ENCODE data around the gene TEX48.

Gene TEX48

DNA sequence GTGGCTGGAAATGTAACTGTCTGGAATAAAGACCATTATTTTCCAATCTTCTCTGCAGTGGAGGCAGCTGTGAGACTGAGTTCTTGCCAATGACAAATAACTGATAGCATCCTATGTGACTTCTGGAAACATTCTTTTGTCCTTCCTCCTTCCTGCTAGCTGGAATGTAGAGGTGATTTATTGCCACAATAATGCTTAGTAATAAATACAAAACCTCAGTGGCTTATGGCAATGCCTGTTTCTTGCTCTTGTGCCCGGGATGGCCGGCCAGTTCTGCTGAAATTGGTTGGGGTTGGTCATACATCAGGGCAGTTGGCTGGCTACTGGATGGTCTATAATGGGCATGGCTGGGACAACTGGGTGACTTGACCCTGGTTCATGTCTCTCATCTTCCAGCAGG lies 12.2 kb upstream of the TEX48 start:
- DNase-seq (ENCODE audit: low spot score), result peak; percentile 87

DNA sequence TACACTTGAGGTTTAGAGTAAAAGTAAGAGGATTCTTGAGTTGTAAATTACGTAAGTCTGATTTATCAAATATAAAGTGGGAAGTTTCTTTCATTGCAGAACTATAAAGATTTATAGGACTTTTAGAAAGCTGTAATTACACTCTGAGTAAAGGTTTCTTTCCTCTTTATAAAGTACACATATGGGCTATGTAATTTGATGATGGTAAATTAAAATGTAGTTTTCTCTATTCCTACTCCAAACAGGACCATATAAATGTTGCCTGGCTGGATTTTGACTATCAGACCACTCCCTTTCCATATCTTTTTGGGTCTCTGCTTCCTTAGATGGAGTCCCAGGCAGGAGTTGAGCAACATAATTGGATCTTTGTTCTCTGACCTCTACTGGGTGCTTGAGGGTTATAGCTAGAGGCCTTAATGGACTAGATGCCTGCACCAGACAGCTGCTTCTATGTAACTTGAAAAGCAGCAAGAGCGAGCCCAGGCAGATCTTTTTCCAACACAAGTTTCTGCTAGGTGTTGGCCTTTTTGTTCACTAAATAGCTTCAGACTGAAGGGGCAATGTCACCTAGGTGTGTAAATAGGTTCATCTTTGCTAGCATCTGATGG lies 11.4 kb upstream of the TEX48 start:
- no peak for DNase-seq (ENCODE audit: low spot score)
- no peak for FAIRE-seq

More for the DNA sequence above, 12.2 kb upstream of the TEX48 start:
- peak; percentile 86 for FAIRE-seq

DNA sequence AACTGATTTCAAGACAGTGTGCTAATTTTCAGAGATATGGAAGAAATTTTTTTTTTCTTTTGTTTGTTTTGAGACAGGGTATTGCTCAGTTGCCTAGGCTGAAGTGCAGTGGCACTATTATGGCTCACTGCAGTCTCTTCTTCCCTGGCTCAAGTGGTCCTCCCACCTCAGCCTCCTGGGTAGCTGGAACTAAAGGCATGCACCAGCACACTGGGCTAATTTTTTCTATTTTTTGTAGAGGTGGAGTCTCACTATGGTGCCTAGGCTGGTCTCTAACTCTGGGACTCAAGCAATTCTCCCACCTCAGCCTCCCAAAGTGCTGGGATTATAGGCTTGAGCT lies 9.9 kb upstream of the TEX48 start:
- FAIRE-seq (no peak), DNase-seq (ENCODE audit: low spot score) (no peak)

DNA sequence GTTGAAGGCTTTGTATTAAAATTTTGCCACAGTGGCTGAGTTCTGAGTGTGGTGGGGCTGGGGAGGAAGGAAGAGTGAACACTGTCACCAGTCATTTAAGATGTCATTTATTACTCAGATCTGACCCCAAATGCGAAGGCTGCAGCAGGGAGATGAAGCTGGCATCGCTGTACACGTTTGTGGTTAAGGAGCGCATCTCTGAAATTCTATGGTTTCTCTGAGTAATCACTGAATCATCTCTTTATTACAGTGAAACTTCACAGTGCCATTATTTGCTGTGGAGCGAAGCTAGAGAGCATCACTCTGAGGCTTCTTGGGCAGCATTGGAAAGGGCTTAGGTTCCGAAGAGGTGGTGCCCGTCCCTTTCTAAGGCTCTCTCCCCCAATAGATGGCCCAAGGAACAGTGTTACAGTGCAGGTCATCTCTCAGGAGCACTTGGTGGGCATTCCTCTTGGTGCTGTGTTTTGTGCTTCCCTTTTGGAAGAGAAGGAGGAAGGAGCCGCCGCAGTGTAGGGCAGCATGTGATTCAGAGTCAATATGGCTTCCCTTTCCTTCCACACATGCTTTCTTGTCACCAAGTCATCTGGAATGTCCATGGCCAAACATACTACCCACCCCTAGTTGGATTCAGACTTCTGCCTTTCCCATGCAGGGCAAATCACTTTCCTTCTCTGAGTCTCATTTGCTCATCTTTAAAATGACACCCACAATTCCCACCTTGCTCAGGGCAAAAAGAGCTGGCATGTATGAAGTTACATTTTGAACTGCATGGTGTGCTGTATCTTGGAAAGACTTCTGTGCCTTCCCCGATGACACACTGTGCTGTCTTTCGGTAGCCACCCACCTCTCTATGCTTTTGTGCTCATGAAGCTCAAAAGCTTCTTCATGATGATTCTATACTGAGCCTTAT lies 9.3 kb upstream of the TEX48 start:
- FAIRE-seq (peak; percentile 99), DNase-seq (ENCODE audit: low spot score) (peak; percentile 99)

DNA sequence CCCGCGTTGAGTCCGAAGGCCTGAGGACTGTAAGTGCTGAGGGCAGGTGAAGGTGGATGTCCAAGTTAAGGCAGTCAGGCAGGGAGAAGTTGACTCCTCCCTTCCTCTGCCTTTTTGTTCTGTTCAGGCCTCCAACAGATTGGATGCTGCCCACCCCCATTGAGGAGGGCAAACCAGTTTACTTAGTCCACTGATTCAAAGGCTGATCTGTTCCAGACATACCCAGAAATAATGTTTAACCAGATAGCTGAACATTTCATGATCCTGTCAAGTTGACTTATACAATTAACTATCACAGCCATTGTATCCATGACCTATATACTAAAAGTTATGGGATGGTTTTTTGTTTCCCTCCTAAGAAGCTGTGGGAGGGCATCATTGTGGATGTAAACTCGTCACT lies 8.3 kb upstream of the TEX48 start:
- DNase-seq (ENCODE audit: low spot score), result peak; percentile 69
- no peak for FAIRE-seq

DNA sequence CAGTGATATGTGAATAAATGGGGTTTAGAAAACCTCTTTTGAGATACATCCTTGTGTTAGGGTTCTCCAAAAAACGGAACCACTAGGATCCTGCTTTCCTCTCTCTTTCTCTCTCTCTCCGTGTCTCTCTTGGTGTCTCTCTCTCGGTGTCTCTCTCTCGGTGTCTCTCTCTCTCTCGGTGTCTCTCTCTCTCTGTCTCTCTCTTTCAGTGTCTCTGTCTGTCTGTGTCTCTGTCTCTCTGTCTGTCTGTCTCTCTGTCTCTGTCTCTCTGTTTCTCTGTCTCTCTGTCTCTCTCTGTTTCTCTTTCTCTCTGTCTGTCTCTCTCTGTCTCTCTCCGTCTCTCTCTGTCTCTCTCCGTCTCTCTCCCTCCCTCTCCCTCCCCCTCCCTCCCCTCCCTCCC lies 7.8 kb upstream of the TEX48 start:
- FAIRE-seq, result no peak
- DNase-seq (ENCODE audit: low spot score), result no peak

DNA sequence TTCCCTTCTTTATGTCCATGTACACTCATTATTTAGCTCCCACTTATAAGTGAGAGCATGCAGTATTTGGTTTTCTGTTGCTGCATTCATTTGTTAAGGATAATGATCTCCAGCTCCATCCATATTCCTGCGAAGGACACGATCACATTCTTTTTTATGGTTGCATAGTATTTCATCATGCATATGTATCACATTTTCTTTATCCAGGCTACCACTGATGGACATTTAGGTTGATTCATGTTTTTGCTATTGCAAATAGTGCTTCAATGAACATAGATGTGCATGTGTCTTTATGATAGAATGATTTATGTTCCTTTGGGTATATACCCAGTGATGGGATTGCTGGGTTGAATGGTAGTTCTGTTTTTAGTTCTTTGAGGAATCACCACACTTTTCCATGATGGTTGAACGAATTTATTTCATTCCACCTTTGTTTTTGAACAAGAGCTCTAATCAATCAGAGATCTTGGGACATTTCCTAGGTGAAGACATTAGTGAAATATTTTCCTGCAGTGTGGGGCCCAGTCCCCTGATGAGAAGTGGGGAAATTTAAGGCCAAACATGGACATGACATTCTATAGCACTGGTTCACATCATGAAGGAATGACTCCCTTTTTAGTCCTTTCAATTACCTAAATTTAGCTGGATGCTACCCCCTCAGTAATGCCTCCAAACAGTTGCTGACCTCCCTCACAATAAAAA lies 7.1 kb upstream of the TEX48 start:
- FAIRE-seq (no peak), DNase-seq (ENCODE audit: low spot score) (no peak)

DNA sequence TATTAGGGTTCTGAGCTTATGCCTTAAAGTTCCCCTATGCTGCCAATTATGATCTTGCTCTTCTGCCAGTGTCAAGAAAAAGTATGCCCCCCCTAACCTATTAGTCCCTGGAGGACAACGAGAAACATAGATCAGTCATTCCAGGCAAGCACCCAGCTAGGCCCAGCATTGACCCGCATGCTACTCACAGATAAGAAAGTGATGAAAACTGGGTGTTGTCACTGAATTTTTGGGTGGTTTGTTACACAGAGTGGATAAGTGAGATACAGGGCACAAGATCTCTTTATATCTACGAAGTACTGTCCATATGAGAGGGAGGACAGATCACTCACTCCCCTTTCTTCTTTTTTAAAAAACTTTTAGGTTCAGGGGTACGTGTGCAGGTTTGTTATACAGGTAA lies 6.4 kb upstream of the TEX48 start:
- FAIRE-seq, result no peak
- DNase-seq (ENCODE audit: low spot score), result no peak

DNA sequence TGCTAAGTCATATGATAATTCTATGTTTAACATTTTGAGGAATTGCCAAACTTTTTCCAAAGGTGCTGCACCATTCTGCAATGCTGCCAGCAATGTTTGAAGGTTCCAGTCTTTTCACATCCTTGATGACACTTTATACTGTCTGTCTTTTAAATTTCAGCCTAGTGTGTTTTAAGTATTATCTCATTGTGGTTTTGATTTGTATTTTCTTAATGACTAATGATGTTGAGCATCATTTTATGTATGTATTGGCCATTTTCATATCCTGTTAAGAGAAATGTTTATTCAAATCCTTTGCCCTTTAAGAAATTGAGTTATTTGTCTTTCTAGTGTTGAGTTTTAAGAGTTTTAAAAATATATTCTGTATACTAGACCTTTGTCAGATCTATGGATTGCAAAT lies 5.0 kb upstream of the TEX48 start:
- DNase-seq (ENCODE audit: low spot score), result peak; percentile 36
- FAIRE-seq, result peak; percentile 52

DNA sequence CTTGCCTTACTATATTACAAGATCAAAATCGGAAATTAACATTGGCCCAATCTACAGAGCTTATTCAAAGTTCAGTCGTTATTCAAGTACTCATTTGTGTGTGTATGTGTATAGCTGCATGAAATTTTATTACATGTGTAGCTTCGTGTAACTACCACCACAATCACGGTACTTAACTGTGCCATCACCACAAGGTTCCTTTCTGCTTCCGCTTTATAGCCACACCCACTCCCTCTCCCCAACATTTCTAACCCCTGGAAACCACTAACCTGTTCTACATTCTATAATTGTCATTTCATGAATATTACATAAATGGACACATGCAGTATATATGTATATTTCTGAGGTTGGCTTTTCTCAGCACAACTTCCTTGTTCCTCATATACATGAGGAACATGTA lies 4.0 kb upstream of the TEX48 start:
- DNase-seq (ENCODE audit: low spot score), result no peak
- no peak for FAIRE-seq

DNA sequence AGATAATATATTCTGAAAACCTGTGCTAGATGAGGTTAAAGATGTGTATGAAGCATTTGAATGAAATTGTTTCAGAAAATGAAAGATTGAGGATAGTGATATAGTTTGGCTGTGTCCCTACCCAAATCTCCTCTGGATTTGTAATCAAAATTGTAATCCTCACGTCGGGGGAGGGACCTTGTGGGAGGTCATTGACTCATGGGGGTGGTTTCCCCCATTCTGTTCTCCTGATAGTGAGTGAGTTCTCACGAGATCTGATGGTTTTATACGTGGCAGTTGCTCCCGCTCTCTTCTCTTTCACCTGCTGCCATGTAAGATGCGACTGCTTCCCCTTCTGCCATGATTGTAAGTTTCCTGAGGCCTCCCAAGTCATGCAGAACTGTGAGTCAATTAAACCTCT lies 2.0 kb upstream of the TEX48 start:
- FAIRE-seq (no peak), DNase-seq (ENCODE audit: low spot score) (no peak)

DNA sequence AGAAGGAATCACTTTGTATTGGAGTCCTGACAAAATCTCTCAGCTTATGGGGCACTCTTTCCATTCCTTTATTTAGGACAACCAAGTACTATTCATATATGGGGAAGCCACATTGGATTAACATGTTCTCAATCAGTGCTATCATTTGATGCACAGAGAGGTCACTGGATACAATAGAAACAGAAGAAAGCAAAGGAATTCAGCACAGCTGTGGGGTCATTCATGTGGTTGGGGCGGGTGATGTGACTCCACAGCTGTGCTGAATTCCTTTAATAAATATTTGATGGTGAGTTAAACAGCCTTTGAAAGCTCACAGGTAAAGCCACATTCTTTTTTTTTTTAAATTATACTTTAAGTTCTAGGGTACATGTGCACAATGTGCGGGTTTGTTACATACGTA lies 854 bp upstream of the TEX48 start:
- no peak for DNase-seq (ENCODE audit: low spot score)
- FAIRE-seq, result no peak

DNA sequence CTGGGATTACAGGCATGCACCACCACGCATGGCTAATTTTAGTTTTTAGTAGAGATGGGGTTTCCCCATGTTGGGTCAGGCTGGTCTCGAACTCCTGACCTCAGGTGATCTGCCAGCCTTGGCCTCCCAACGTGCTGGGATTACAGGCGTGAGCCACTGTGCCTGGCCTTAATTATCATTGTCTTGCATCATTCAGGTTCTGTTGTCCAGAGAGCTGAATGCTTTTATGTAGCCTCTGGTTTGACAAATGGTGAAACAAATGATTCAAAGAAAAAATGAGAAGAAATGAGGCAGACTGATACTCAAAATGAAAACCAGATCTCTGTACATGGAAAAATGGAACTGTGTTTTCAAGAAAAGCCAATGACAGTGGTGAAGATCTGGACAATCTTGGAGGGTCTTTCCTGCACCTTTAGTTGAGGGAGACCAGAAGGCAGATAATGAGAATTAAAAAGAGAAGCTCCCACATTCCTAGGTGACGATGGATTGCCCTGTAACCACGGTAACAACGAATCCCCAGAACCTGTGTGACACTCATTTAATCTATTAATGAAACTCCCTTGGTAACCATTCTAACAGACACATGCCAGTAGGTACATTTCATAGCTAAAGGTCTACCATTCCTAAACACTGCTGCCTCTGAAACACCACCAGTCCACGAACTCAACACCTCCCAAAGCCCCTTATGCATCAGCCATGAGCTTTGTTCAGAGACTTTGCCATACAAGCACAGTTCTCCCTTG lies 1.6 kb downstream of the TEX48 start:
- peak; percentile 58 for DNase-seq (ENCODE audit: low spot score)
- FAIRE-seq, result no peak

DNA sequence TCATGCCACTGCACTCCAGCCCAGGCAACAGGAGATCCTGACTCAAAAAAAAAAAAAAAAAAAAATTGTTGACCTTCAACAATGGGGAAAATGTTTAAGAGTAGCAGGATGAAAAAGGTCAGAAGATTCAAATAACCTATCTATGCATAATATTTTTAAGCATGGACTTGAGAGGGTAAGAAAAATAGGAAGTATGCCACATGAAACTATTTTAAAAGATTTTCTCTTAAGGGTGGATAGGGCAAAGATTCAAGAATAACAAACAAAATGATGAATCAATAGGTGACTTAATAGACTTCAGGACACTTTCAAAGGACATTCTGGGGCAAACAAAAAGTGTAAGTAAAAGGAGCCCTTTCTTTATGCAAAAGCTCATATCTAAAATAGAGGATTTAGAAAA lies 3.2 kb downstream of the TEX48 start:
- no peak for FAIRE-seq
- no peak for DNase-seq (ENCODE audit: low spot score)

DNA sequence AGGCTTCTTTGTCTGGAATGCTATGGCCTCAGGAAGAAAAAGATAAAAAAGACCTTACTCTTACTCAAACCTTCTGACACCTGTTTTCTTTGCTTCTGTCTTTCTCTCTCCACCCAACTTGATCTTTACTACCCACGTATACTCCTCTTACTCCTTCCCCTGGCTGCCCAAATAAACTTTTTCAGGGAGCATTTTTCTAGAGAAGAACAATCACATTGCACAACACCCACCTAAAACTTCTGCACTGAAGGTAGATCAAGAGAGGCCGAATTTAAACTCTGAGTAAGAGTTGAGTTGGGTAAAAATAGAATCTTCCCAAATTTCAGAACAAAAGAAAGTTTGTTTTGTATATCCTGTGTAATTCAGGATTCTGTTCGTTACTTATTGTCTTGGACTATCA lies 3.9 kb downstream of the TEX48 start:
- FAIRE-seq, result no peak
- no peak for DNase-seq (ENCODE audit: low spot score)

DNA sequence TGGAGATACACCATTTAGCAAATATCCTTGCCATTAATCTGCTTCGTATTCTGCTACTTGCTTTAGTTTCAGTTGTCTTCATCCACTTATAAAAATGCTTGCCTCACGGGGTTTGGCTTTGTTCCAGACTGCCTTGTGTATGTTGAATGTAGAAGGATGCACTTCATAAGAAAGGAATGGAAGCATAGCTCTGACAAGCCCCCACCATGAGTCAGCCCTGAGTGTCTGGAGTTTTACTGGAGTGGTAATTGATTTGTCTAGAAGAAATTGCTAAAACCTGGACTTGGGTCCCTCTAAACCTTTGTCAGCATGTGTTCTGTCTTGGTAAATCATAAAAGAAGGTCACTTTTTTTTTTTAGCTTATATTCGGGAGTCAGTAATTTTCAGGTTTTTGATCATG lies 4.6 kb downstream of the TEX48 start:
- DNase-seq (ENCODE audit: low spot score), result peak; percentile 98
- FAIRE-seq, result peak; percentile 97

DNA sequence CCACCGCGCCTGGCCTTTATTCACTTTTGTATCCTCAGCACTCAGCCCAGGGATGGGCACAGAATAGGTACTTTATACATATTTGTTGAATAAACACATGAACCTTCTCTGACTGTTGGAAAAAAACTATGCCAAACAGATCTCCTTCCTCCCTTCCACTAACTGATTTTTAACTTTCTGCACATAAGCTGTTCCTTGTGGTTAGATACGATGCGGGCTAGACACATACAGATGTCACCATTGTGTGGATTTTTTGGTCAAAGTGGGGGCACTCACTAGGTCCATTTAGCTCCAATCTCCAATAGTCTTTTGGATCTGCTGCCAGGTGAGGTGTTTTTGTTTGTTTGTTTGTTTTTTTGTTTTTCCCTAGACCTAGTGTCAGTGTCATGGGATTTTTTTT lies 5.1 kb downstream of the TEX48 start:
- DNase-seq (ENCODE audit: low spot score), result no peak
- no peak for FAIRE-seq

DNA sequence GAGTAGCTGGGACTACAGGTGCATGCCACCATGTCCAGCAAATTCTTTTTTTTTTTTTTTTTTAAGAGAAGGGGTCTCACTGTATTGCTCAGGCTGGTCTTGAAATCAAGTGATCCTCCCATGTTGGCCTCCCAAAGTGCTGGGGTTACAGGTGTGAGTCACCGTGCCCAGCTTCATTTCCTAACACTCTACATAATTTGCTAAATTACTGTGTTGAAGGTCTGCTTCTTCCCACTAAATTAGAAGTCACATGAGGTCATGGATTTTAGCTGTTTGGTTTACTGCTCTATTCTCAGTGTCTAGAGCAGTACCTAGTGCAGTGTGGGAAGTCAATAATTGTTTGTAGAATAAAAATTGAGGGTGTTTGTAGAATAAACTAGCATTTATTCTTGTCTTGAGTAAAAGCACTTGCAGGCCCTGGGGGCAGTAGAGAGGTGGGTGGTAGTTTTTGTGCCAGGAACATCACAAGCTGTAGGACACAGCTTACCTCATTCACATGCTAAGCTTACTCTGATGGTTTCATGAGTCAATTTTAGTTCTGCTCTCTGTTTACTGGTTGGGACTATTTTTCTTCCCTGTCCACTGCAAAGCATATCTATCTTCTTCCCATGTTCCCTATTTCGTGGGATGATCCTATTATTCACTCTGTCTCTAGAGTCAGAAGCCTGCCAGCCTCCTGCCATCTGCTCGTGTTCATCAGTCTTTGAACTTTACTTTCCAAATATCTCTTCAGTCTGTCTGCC lies 7.0 kb downstream of the TEX48 start:
- FAIRE-seq, result no peak

DNA sequence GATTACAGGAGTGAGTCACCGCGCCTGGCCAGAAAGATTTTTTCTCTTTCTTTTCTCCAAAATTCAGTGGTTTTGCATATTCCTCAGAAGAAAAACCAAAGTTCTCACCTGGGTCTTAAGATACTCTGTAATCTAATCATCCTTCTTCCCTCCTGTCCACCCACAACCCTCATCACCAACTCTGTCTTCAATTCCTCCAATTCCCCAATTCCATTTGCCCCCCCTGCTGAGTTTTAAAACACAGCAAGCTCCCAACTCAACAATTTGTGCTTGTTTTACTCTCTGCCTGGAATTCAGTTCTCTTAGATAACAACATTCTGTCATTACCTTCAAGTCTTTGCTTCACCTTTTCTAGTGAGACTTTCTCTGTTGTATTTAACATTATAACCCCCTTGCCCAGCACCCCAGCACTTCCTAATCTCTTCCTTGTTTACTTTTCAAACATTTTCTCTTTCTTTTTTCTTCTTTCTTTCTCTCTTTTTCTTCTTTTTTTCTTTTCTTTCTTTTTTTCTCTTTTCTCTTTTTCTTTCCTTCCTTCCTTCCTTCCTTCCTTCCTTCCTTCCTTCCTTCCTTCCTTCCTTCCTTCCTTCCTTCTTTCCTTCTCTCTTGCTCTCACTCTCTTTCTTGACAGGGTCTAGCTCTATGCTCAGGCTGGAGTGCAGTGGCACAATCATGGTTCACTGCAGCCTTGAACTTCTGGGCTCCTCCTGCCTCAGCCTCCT lies 7.8 kb downstream of the TEX48 start:
- FAIRE-seq (no peak), DNase-seq (ENCODE audit: low spot score) (no peak)

More for the DNA sequence above, 7.0 kb downstream of the TEX48 start:
- no peak for DNase-seq (ENCODE audit: low spot score)

DNA sequence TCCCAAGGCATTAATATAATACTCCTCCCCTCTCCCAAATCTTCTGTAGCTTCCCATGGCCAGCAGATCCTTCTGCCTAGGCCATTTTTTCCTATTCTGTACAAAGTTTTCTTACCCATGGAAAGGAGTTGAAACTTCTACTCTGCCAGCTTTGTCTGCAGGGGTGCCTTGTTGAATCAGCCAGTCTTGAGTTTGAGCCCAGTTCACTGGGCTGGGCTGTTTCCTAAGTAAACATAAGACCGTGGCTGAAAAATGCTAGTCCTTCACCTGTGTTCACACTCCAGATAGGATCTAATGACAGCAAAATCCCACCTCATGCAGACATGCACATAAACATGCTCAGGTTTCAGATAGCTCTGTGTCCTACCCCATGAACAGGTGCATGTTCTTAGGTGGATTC lies 10.4 kb downstream of the TEX48 start:
- DNase-seq (ENCODE audit: low spot score) (no peak), FAIRE-seq (no peak)
